ENCODE data around the gene TRMT61A. TPM values are rescaled to one million over a fixed set of nuclear protein-coding genes. Genes with fewer than 3 reads are reported as not detected.

The TRMT61A gene
- total RNA-seq, 1 donor from 2014 or later, result 10.0 TPM

DNA sequence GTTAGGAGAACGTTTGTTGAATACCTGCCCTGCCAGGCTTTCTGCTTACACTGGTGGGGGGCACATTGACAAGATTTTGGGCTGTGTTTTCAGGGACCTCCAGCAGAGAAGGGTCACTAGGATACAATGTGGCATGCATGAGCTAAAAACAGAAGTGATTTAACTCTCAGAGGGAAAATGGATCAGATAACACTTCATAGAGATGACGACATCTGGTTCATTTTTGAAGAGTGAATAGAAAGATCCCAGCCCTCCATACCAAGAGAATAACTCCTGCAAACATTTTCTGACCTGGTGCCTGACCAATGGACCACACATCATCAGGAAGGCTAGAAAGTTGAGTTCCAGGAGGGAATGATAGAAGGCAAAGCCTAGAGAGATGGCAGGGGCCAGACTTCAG, 40.0 kb upstream of the TRMT61A start:
- Mint-ChIP-seq H3K4me3 (ENCODE audit: unreplicated experiment) (no peak overlapping the region), H3K27ac (ENCODE audit: unreplicated experiment) (peak overlapping the region; percentile 73), H3K27me3 (ENCODE audit: low read depth) (no peaks in the 10 kb centered on the region), H3K9me3 (ENCODE audit: low read depth) (no peaks in the 10 kb centered on the region), H3K4me1 (ENCODE audit: low read depth) (peaks cover 19% of the 10 kb centered on the region), H3K36me3 (ENCODE audit: low read depth) (peaks cover 10% of the 10 kb centered on the region)
- no peak for TF ChIP-seq CTCF (IDR thresholded peaks at IDR 0.05)
- DNase-seq (ENCODE audit: low spot score), result no peak

DNA sequence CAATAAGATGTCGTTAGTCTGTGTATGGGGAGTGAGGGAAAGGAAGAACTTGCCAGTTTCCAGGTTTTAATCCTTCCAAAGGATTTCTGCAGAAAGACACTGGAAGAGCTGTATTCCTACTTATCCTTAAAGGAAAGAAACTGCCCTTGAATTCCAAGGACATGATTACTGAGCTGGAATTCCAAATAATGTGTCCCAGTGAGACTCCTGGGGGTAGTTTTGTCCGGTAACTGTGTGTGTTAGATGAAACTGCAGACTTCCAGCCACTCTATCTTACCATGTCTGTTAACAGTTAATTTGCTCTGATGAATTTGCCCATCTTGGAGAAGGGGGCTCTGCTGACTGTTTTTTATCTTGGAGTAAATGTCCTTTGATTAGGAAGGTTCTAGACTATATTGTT, 39.4 kb upstream of the TRMT61A start:
- no peaks in the 10 kb centered on the region for H3K9me3 Mint-ChIP-seq (ENCODE audit: low read depth)
- no peak overlapping the region for H3K4me3 Mint-ChIP-seq (ENCODE audit: unreplicated experiment)
- peaks cover 10% of the 10 kb centered on the region for H3K36me3 Mint-ChIP-seq (ENCODE audit: low read depth)
- TF ChIP-seq CTCF (IDR thresholded peaks at IDR 0.05), result no peak
- no peak for DNase-seq (ENCODE audit: low spot score)
- H3K27me3 Mint-ChIP-seq (ENCODE audit: low read depth), result no peaks in the 10 kb centered on the region
- peaks cover 19% of the 10 kb centered on the region for H3K4me1 Mint-ChIP-seq (ENCODE audit: low read depth)
- peak overlapping the region; percentile 73 for H3K27ac Mint-ChIP-seq (ENCODE audit: unreplicated experiment)

GRCh38 chr14:103491691-103492090, 37.3 kb upstream of the TRMT61A start:
- no peak for TF ChIP-seq CTCF (IDR thresholded peaks at IDR 0.05)
- H3K27me3 Mint-ChIP-seq (ENCODE audit: low read depth), result no peaks in the 10 kb centered on the region
- DNase-seq (ENCODE audit: low spot score), result no peak
- peaks cover 10% of the 10 kb centered on the region for H3K36me3 Mint-ChIP-seq (ENCODE audit: low read depth)
- H3K9me3 Mint-ChIP-seq (ENCODE audit: low read depth), result no peaks in the 10 kb centered on the region
- H3K4me1 Mint-ChIP-seq (ENCODE audit: low read depth), result peaks cover 19% of the 10 kb centered on the region
- H3K4me3 Mint-ChIP-seq (ENCODE audit: unreplicated experiment), result no peak overlapping the region
- peak overlapping the region; percentile 18 for H3K27ac Mint-ChIP-seq (ENCODE audit: unreplicated experiment)

GRCh38 chr14:103492156-103492925, 36.7 kb upstream of the TRMT61A start:
- H3K4me1 Mint-ChIP-seq (ENCODE audit: low read depth), result peaks cover 19% of the 10 kb centered on the region
- H3K9me3 Mint-ChIP-seq (ENCODE audit: low read depth), result no peaks in the 10 kb centered on the region
- TF ChIP-seq CTCF (IDR thresholded peaks at IDR 0.05), result no peak
- peak overlapping the region; percentile 22 for H3K27ac Mint-ChIP-seq (ENCODE audit: unreplicated experiment)
- no peak overlapping the region for H3K4me3 Mint-ChIP-seq (ENCODE audit: unreplicated experiment)
- no peak for DNase-seq (ENCODE audit: low spot score)
- no peaks in the 10 kb centered on the region for H3K27me3 Mint-ChIP-seq (ENCODE audit: low read depth)
- H3K36me3 Mint-ChIP-seq (ENCODE audit: low read depth), result peaks cover 11% of the 10 kb centered on the region

DNA sequence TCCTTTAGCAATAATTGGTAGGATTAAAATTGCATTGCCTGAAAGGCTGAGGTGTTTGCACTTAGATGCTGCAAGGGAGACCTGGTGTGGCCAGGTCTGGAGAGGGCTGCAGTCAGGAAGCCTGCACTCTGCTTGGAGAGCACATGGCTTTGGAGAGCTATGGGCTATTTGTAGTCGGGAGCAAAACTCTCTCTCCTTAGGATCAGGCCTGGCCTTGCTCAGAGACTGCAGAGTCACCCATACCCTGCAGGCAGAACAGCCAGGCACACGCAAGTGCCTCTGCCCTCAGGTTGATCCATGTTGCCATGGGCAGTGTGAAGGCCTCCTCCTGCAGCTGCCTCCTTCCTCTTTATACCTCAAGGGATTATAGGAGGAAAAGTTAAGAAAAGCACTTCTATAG, 33.1 kb upstream of the TRMT61A start:
- Mint-ChIP-seq H3K9me3 (ENCODE audit: low read depth) (no peaks in the 10 kb centered on the region), H3K4me1 (ENCODE audit: low read depth) (peaks cover 9% of the 10 kb centered on the region), H3K36me3 (ENCODE audit: low read depth) (peaks cover 6% of the 10 kb centered on the region), H3K27ac (ENCODE audit: unreplicated experiment) (no peak overlapping the region), H3K4me3 (ENCODE audit: unreplicated experiment) (no peak overlapping the region), H3K27me3 (ENCODE audit: low read depth) (no peaks in the 10 kb centered on the region)
- no peak for TF ChIP-seq CTCF (IDR thresholded peaks at IDR 0.05)
- no peak for DNase-seq (ENCODE audit: low spot score)

Measured in chondrocyte (in vitro differentiated cells).